ENCODE measurements around the gene IGF2. TPM values are rescaled to one million over a fixed set of nuclear protein-coding genes. Genes with fewer than 3 reads are reported as not detected.

IGF2 gene
- total RNA-seq, 1 experiment from 2014 or later, result 1.5 TPM

GRCh38 chr11:2096011-2096918 is 42.9 kb downstream of the IGF2 start:
- ChIA-PET POLR2A (no interaction called here), CTCF (interaction anchor here (0.9 to 1.8 kb wide), 8 partner anchors 7 to 444 kb away, joined by 3 to 7 read pairs (median 4); no protein-coding TSS in a partner anchor)
- no peaks in the 10 kb centered on the region; the same call in 1 of the 2 replicates for H3K27me3 Mint-ChIP-seq (ENCODE audit: low read depth)
- H3K9me3 Mint-ChIP-seq, result no peaks in the 10 kb centered on the region
- no peaks in the 10 kb centered on the region for H3K36me3 Mint-ChIP-seq
- H3K27ac Mint-ChIP-seq, result no peak overlapping the region
- peaks cover 18% of the 10 kb centered on the region for H3K4me1 Mint-ChIP-seq
- ATAC-seq (no peak), DNase-seq (ENCODE audit: low spot score) (no peak)
- no peak overlapping the region for H3K4me3 Mint-ChIP-seq
- TF ChIP-seq JAZF1 (CRISPR knock-in tag; IDR thresholded peaks at IDR 0.05), result no peak
- TF ChIP-seq GRHL2 (CRISPR knock-in tag; IDR thresholded peaks at IDR 0.05; ENCODE audit: insufficient replicate concordance, severe bottlenecking), result no peak
- no peak for TF ChIP-seq ZBTB21 (CRISPR knock-in tag; IDR thresholded peaks at IDR 0.05; ENCODE audit: borderline replicate concordance)
- TF ChIP-seq RORB (CRISPR knock-in tag; IDR thresholded peaks at IDR 0.05), result no peak
- TF ChIP-seq, protein P1, sequence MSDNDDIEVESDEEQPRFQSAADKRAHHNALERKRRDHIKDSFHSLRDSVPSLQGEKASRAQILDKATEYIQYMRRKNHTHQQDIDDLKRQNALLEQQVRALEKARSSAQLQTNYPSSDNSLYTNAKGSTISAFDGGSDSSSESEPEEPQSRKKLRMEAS (CRISPR knock-in tag; IDR thresholded peaks at IDR 0.05), result no peak
- TF ChIP-seq ZNF317 (CRISPR knock-in tag; IDR thresholded peaks at IDR 0.05; ENCODE audit: borderline replicate concordance, low read depth), result no peak
- TF ChIP-seq FOXK1 (CRISPR knock-in tag; IDR thresholded peaks at IDR 0.05), result no peak
- TF ChIP-seq TEAD4 (CRISPR knock-in tag; IDR thresholded peaks at IDR 0.05), result no peak
- TF ChIP-seq, protein P2, sequence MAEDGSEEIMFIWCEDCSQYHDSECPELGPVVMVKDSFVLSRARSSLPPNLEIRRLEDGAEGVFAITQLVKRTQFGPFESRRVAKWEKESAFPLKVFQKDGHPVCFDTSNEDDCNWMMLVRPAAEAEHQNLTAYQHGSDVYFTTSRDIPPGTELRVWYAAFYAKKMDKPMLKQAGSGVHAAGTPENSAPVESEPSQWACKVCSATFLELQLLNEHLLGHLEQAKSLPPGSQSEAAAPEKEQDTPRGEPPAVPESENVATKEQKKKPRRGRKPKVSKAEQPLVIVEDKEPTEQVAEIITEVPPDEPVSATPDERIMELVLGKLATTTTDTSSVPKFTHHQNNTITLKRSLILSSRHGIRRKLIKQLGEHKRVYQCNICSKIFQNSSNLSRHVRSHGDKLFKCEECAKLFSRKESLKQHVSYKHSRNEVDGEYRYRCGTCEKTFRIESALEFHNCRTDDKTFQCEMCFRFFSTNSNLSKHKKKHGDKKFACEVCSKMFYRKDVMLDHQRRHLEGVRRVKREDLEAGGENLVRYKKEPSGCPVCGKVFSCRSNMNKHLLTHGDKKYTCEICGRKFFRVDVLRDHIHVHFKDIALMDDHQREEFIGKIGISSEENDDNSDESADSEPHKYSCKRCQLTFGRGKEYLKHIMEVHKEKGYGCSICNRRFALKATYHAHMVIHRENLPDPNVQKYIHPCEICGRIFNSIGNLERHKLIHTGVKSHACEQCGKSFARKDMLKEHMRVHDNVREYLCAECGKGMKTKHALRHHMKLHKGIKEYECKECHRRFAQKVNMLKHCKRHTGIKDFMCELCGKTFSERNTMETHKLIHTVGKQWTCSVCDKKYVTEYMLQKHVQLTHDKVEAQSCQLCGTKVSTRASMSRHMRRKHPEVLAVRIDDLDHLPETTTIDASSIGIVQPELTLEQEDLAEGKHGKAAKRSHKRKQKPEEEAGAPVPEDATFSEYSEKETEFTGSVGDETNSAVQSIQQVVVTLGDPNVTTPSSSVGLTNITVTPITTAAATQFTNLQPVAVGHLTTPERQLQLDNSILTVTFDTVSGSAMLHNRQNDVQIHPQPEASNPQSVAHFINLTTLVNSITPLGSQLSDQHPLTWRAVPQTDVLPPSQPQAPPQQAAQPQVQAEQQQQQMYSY (CRISPR knock-in tag; IDR thresholded peaks at IDR 0.05), result no peak
- TF ChIP-seq KAT7 (CRISPR knock-in tag; IDR thresholded peaks at IDR 0.05; ENCODE audit: borderline replicate concordance), result no peak
- TF ChIP-seq MXD4 (CRISPR knock-in tag; IDR thresholded peaks at IDR 0.05; ENCODE audit: borderline replicate concordance), result no peak

- CTCF ChIA-PET, result interaction anchor here (1.2 kb wide), 1 partner anchor 21 kb away, joined by 4 read pairs; no protein-coding TSS in a partner anchor
- ATAC-seq (no peak), DNase-seq (ENCODE audit: low spot score) (no peak)
- POLR2A ChIA-PET, result no interaction called here
- no peak overlapping the region for H3K27ac Mint-ChIP-seq
- no peaks in the 10 kb centered on the region; the same call in 1 of the 2 replicates for H3K27me3 Mint-ChIP-seq (ENCODE audit: low read depth)
- H3K9me3 Mint-ChIP-seq, result no peaks in the 10 kb centered on the region
- peaks cover 18% of the 10 kb centered on the region for H3K4me1 Mint-ChIP-seq
- H3K4me3 Mint-ChIP-seq, result no peak overlapping the region
- TF ChIP-seq ATF1 (CRISPR knock-in tag; IDR thresholded peaks at IDR 0.05), result no peak
- H3K36me3 Mint-ChIP-seq, result no peaks in the 10 kb centered on the region
Measured at GRCh38 chr11:2095542-2095941, 43.6 kb downstream of the IGF2 start.

DNA sequence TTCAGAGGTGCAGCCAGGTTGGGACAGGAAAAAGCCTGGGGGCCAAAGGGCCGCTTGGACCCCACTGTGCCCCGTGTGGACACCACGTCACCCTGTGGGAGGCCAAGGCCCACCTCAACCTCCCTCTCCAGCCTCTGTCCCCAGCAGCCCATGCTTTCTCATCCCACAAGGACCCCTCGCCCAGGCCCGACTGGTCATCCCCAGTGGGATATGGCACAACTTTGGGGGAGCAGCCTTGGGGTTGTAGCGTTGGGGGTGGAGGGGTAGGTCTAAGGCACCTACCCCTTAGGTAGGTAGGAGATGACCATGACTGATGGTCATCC is 44.0 kb downstream of the IGF2 start:
- peaks cover 17% of the 10 kb centered on the region for H3K4me1 Mint-ChIP-seq
- no peaks in the 10 kb centered on the region; the same call in 1 of the 2 replicates for H3K27me3 Mint-ChIP-seq (ENCODE audit: low read depth)
- no peak overlapping the region for H3K4me3 Mint-ChIP-seq
- TF ChIP-seq KAT7 (CRISPR knock-in tag; IDR thresholded peaks at IDR 0.05; ENCODE audit: borderline replicate concordance) (no peak), ELF4 (CRISPR knock-in tag; IDR thresholded peaks at IDR 0.05; ENCODE audit: low read depth) (no peak), MXD4 (CRISPR knock-in tag; IDR thresholded peaks at IDR 0.05; ENCODE audit: borderline replicate concordance) (no peak), CREM (CRISPR knock-in tag; IDR thresholded peaks at IDR 0.05) (no peak), MYBL2 (CRISPR knock-in tag; IDR thresholded peaks at IDR 0.05) (no peak)
- H3K36me3 Mint-ChIP-seq, result no peaks in the 10 kb centered on the region
- H3K9me3 Mint-ChIP-seq, result no peaks in the 10 kb centered on the region
- ChIA-PET CTCF (interaction anchor here (1.2 kb wide), 1 partner anchor 21 kb away, joined by 4 read pairs; no protein-coding TSS in a partner anchor), POLR2A (no interaction called here)
- ATAC-seq (no peak), DNase-seq (ENCODE audit: low spot score) (no peak)
- no peak overlapping the region for H3K27ac Mint-ChIP-seq
